Activated T-helper 1 cell treated with Interleukin-2 at 50 U/mL for 16 hours (primary cell): Measurements from ENCODE around the gene CISD3.

ENCODE experiments used
- DNase-seq: peaks from one replicate; pipeline ENCODE4 v3.0.0-alpha.2; 2020; ENCODE audit warnings: low read depth

CISD3 gene

DNA sequence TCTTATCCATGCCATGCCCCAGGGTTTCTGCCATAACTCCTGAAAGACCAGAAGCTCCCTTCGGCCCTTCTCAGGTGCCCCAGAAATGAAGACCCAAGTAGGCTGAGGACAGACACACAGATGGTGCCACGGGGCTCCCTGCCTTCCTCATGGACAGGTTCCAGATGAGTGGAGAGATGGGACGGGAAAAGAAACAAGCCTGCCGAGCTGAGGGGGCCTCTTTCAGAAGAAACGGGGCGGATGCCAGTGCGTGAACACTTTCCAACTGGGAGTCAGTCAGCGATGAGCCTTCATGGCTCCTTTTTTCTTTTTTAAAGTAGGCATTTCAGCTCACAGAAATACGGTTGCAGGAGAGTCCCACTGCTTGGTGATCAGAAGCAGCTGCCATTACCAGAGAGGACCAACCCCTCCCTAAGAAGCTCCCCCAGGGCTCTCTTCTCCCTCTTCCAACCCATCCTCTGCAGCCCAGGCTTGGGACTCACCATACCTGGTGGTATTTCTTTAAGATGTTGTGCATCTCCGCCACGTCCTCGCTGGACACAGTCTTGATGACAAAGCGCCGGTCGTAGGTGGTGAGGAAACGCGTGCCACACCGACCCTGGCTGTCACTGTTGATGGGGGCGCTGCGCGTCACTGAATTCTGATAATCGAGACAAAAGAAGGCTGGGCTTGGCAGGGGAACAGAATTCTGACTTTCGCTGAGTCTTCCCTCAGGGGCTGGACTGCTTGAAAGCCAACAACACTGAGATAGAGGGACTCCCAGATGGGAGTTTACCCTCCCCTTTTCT lies 50.0 kb downstream of the CISD3 start:
- DNase-seq: no peak

GRCh38 chr17:38783227-38783626 lies 53.1 kb downstream of the CISD3 start:
- no peak for DNase-seq
